Limb (tissue), 2 donors: ENCODE data around the gene NRP1.

Experiments used
- DNase-seq, 2 donors: peaks; one replicate each; pipeline ENCODE4 v3.0.0-alpha.2; 2016; ENCODE audit errors: extremely low spot score in 2 of 2

Gene NRP1

GRCh38 chr10:33215154-33215553 is 119.3 kb downstream of the NRP1 start:
- DNase-seq = no peak

GRCh38 chr10:33214174-33214573 is 120.3 kb downstream of the NRP1 start:
- no peak for DNase-seq

- no peak for DNase-seq
Observed at GRCh38 chr10:33212061-33212748, 122.3 kb downstream of the NRP1 start.

- DNase-seq = no peak
Observed at GRCh38 chr10:33211106-33211878, 123.2 kb downstream of the NRP1 start.

GRCh38 chr10:33209802-33210201 is 124.7 kb downstream of the NRP1 start:
- no peak for DNase-seq

GRCh38 chr10:33208166-33208565 is 126.3 kb downstream of the NRP1 start:
- DNase-seq = no peak

- DNase-seq = no peak
Observed at GRCh38 chr10:33204031-33204430, 130.4 kb downstream of the NRP1 start.

GRCh38 chr10:33201971-33202370 is 132.5 kb downstream of the NRP1 start:
- DNase-seq = no peak

- DNase-seq = no peak
Observed at GRCh38 chr10:33201056-33201780, 133.2 kb downstream of the NRP1 start.

- DNase-seq = no peak
Observed at GRCh38 chr10:33199731-33200232, 134.7 kb downstream of the NRP1 start.

GRCh38 chr10:33198610-33199009 is 135.9 kb downstream of the NRP1 start:
- DNase-seq = no peak

- no peak for DNase-seq
Observed at GRCh38 chr10:33196710-33197491, 137.6 kb downstream of the NRP1 start.

GRCh38 chr10:33196377-33196706 is 138.1 kb downstream of the NRP1 start:
- no peak for DNase-seq

GRCh38 chr10:33195608-33196376 is 138.7 kb downstream of the NRP1 start:
- no peak for DNase-seq

- DNase-seq = no peak
Observed at GRCh38 chr10:33193701-33194521, 140.6 kb downstream of the NRP1 start.

- DNase-seq = peak; percentile 83 to 91
Observed at GRCh38 chr10:33193057-33193700, 141.3 kb downstream of the NRP1 start.

- DNase-seq = no peak
Observed at GRCh38 chr10:33192190-33192589, 142.3 kb downstream of the NRP1 start.

- no peak for DNase-seq
Observed at GRCh38 chr10:33190406-33190805, 144.1 kb downstream of the NRP1 start.

- no peak for DNase-seq
Observed at GRCh38 chr10:33189808-33190207, 144.7 kb downstream of the NRP1 start.
